DND-41 (cell line): ENCODE measurements around the gene VPS11.

Experiments
- ATAC-seq: fragments of 200-7000 bp; cut with Tn5 transposase; 3 replicates; pipeline ENCODE4 v1.9.1; 2021; ENCODE audit warnings: low read depth; ENCODE audit not compliant: insufficient read depth
- DNase-seq: peaks from one replicate; pipeline ENCODE4 v3.0.0-alpha.2; 2020
- H2AFZ ChIP-seq: 2 replicates; pipeline ENCODE4 v1.6.0; 2012; ENCODE audit warnings: low read depth, low read length
- H3K27ac ChIP-seq: 2 replicates; pipeline ENCODE4 v1.5.1; 2012; ENCODE audit warnings: low read length, inconsistent platforms
- H3K27me3 ChIP-seq: fragments of 200-600 bp; sonication (generic); 2 replicates; pipeline ENCODE4 v1.6.0; 2012; ENCODE audit warnings: low read length, mild to moderate bottlenecking, inconsistent platforms; ENCODE audit not compliant: insufficient read depth, poor library complexity
- H3K36me3 ChIP-seq: 2 replicates; pipeline ENCODE4 v1.5.1; 2012; ENCODE audit warnings: low read length, inconsistent platforms; ENCODE audit not compliant: insufficient read depth
- H3K4me1 ChIP-seq: 2 replicates; pipeline ENCODE4 v1.5.1; 2012; ENCODE audit warnings: mild to moderate bottlenecking, low read length; ENCODE audit not compliant: insufficient read depth
- H3K4me2 ChIP-seq: 2 replicates; pipeline ENCODE4 v1.6.0; 2012; ENCODE audit warnings: mild to moderate bottlenecking, moderate library complexity, low read length, inconsistent platforms; ENCODE audit not compliant: insufficient read depth
- H3K4me3 ChIP-seq, 2 experiments: fragments of 200-600 bp in 1 of 2; shearing (Covaris generic) in 1 of 2; 2 replicates each; pipeline ENCODE4 v1.5.1; 2012 to 2016; ENCODE audit warnings: inconsistent platforms in 2 of 2, low read length in 2 of 2, mild to moderate bottlenecking in 2 of 2, low read depth in 1 of 2, moderate library complexity in 1 of 2
- H3K79me2 ChIP-seq: 2 replicates; pipeline ENCODE4 v1.6.0; 2012; ENCODE audit warnings: low read length, inconsistent platforms; ENCODE audit not compliant: insufficient read depth
- H3K9ac ChIP-seq: 2 replicates; pipeline ENCODE4 v1.6.0; 2012; ENCODE audit warnings: low read depth, mild to moderate bottlenecking, inconsistent platforms, low read length, moderate library complexity
- H3K9me3 ChIP-seq: 2 replicates; pipeline ENCODE4 v1.5.1; 2012; ENCODE audit warnings: low read length, moderate library complexity, mild to moderate bottlenecking, inconsistent platforms; ENCODE audit not compliant: insufficient read depth, severe bottlenecking
- H4K20me1 ChIP-seq: 2 replicates; pipeline ENCODE4 v1.6.0; 2012; ENCODE audit warnings: low read length; ENCODE audit not compliant: insufficient read depth
- CTCF ChIP-seq: IDR thresholded peaks from 2 replicates; pipeline ENCODE4 v1.5.1; 2012; ENCODE audit warnings: borderline replicate concordance, low read length, moderate library complexity, mild to moderate bottlenecking; ENCODE audit not compliant: poor library complexity, severe bottlenecking; ENCODE audit errors: extremely low read depth
- EZH2 ChIP-seq: IDR thresholded peaks from 3 replicates; pipeline ENCODE4 v1.6.1; 2012; ENCODE audit warnings: borderline replicate concordance, low read depth, mild to moderate bottlenecking, moderate library complexity, low read length, inconsistent platforms; ENCODE audit not compliant: severe bottlenecking

The VPS11 gene

GRCh38 chr11:119041821-119042514, 25.6 kb upstream of the VPS11 start:
- ATAC-seq (0 out of 3 replicates have a peak, but pooled peaks have one; percentile 25), DNase-seq (no peak)
- TF ChIP-seq EZH2 (no peak), CTCF (no peak)
- Histone ChIP-seq H3K36me3 (peaks cover 25% of the 10 kb centered on the region), H3K27ac (no peak overlapping the region), H3K9me3 (no peaks in the 10 kb centered on the region), H3K9ac (no peak overlapping the region), H3K4me3 (no peak overlapping the region), H3K4me1 (no peaks in the 10 kb centered on the region), H3K27me3 (no peaks in the 10 kb centered on the region), H3K4me2 (no peak overlapping the region), H4K20me1 (no peaks in the 10 kb centered on the region), H3K79me2 (no peaks in the 10 kb centered on the region), H2AFZ (no peak overlapping the region)

GRCh38 chr11:119042927-119043326, 24.7 kb upstream of the VPS11 start:
- no peaks in the 10 kb centered on the region for H3K4me1 ChIP-seq
- DNase-seq = no peak
- H3K27me3 ChIP-seq = no peaks in the 10 kb centered on the region
- H3K79me2 ChIP-seq = no peaks in the 10 kb centered on the region
- no peak for TF ChIP-seq EZH2
- no peak for TF ChIP-seq CTCF
- H3K9me3 ChIP-seq = no peaks in the 10 kb centered on the region
- H3K4me2 ChIP-seq = no peak overlapping the region
- no peak overlapping the region for H3K27ac ChIP-seq
- H3K9ac ChIP-seq = no peak overlapping the region
- H3K4me3 ChIP-seq = no peak overlapping the region
- H4K20me1 ChIP-seq = no peaks in the 10 kb centered on the region
- H2AFZ ChIP-seq = no peak overlapping the region
- H3K36me3 ChIP-seq = peaks cover 34% of the 10 kb centered on the region
- ATAC-seq = no peak; the same call in 2 of the 3 replicates

GRCh38 chr11:119044708-119045107, 22.9 kb upstream of the VPS11 start:
- H3K9me3 ChIP-seq = no peaks in the 10 kb centered on the region
- H3K36me3 ChIP-seq = peaks cover 52% of the 10 kb centered on the region
- no peak overlapping the region for H2AFZ ChIP-seq
- no peak overlapping the region for H3K27ac ChIP-seq
- TF ChIP-seq EZH2 (no peak), CTCF (peak; percentile 56)
- H3K4me2 ChIP-seq = no peak overlapping the region
- H4K20me1 ChIP-seq = no peaks in the 10 kb centered on the region
- H3K9ac ChIP-seq = no peak overlapping the region
- H3K27me3 ChIP-seq = no peaks in the 10 kb centered on the region
- no peaks in the 10 kb centered on the region for H3K79me2 ChIP-seq
- DNase-seq (no peak), ATAC-seq (peak; percentile 37; the same call in 1 of the 3 replicates)
- H3K4me1 ChIP-seq = no peaks in the 10 kb centered on the region
- H3K4me3 ChIP-seq = no peak overlapping the region

GRCh38 chr11:119046489-119046888, 21.1 kb upstream of the VPS11 start:
- TF ChIP-seq CTCF (no peak), EZH2 (no peak)
- H3K9ac ChIP-seq = no peak overlapping the region
- no peaks in the 10 kb centered on the region for H3K4me1 ChIP-seq
- H3K27ac ChIP-seq = no peak overlapping the region
- no peaks in the 10 kb centered on the region for H3K79me2 ChIP-seq
- no peak overlapping the region for H2AFZ ChIP-seq
- peaks cover 69% of the 10 kb centered on the region for H3K36me3 ChIP-seq
- no peak overlapping the region for H3K4me2 ChIP-seq
- no peaks in the 10 kb centered on the region for H3K9me3 ChIP-seq
- DNase-seq (no peak), ATAC-seq (no peak)
- no peaks in the 10 kb centered on the region for H4K20me1 ChIP-seq
- H3K27me3 ChIP-seq = no peaks in the 10 kb centered on the region
- no peak overlapping the region for H3K4me3 ChIP-seq
